Measurements from ENCODE around the gene C19orf53.

Gene C19orf53

DNA sequence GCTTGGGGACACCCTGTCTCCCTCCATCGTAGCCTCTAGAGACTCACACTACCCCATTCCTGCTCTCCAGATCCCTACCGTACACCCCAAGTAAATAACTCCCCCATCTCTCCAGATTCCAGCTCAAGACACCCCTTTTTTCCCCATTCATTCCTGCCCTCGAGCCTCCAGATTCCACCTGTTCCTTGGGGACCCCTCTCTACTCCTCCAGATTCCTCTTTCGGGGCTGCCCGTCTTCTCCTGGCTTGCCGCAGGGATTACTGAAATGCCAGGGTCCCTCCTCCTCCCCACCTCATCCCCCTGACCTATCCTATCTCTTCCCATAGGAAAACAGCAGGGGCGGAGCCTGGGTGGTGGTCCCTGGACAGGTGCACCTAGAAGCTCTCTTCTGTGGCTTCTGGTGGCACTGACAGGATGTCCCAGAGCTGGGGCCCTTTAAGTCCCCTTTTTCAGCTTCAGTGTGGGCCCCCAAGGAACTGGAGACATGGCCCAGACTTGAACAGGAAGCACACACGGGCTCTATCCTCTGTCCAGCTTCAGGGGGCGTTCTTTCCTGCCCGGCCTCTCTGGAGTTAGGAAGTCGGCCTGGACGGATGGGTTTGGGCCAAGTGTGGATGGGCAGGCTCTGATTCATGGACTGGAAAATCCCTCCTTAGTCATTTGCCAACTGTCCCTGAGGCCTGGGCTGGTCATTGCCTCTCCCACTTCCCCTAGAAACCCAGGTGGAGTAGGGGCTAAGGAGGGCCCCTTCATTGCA, 22.2 kb downstream of the C19orf53 start:
- no peak for DNase-seq

DNA sequence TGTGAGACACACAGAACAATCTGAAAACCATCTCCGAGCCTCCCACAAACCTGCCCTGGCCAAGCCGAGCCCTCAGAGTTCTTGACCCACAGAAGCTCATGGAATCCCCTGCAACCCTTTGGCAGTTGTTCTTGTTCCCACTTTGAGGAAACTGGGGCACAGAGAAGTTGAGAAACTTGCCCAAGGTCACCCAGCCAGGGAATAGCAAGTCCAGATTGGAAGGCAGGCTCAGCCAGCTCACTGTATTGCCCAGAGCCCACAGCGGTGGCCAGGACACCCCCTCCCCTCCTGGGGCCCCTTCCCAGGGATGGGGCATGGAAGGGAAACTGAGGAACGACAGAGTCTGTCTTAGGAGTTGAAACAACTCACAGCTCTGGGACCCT, 22.8 kb downstream of the C19orf53 start:
- no peak for DNase-seq

DNA sequence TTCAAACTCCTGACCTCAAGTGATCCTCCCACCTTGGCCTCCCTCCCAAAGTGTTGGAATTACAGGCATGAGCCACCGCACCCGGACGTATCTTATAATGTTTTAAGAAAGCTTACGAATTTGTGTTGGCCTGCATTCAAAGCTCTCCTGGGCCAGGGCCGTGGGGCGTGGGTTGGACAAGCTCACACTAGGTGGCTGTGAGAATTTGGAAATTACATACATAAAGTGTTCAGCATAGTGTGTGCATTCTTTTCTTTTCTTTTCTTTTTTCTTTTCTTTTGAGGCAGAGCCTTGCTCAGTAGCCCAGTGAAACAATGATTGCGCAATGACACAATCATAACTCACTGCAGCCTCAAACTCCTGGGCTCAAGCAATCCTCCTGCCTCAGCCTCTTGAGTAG, 23.6 kb downstream of the C19orf53 start:
- no peak for DNase-seq

DNA sequence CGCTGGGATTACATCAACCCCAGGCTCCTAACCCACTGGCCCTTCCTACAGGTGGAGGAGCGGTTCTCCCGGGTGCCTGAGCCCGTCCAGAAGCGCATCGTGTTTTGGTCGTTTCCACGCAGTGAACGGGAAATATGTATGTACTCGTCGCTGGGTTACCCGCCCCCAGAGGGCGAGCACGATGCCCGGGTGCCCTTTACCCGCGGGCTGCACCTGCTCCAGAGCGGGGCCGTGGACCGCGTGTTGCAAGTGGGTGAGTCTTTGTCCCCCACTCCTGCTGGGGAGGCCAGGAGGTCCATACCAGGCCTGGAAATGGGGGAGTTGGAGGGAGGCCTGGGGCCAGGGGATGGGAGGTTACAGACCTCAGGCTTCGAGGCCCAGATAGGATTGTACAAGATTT, 25.4 kb downstream of the C19orf53 start:
- no peak for DNase-seq

DNA sequence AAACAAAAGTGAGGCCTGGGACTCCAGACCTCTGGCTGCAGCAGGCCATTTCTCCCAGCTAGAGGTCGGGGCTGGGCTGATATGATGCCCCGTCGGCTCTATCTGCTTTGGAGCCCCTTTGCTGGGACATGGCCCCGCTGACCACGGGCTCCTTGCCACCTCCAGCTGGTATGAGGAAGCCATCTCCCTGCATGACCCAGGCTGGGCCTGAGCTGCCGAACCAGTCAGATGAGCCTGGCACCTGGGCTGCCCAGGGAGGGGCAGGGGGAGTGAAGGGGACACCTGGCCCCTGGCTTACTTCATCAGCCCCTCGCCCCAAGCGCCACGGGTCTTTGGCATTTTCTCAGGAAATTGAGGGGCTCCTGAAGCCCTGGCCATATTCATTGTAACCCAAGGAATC, 28.8 kb downstream of the C19orf53 start:
- DNase-seq, result no peak

DNA sequence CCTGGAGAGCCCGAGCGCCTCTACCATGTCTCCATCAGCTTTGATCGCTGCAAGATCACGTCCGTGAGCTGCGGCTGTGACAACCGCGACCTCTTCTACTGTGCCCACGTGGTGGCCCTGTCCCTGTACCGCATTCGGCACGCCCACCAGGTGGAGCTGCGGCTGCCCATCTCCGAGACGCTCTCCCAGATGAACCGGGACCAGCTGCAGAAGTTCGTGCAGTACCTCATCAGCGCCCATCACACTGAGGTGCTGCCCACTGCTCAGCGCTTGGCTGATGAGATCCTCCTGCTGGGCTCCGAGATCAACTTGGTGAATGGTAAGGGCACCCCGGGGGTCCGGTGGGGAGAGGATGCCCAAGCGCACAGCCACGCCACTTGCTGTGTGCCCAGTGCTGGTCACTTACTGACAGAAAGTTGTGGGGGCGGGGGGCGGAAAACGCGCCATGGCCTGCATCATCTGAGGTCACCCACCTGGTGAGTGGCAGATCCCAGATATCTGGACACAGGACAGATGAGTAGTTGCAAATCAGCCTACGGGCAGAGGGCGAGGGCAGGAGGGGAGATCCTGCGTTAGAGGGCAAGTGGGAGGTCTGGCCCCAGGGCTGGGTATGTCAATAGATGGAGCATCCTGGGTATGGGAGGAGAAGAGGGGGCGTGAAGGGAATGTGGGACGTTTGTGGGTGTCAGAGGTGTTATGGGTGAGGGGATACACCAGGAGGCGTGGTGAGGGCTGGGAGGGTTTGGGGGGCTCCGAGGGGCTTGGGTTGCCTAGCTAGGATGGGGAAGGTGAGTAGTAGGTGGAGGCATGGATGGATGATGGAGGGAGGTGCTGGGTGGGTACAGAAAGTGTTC, 30.8 kb downstream of the C19orf53 start:
- DNase-seq, result no peak

DNA sequence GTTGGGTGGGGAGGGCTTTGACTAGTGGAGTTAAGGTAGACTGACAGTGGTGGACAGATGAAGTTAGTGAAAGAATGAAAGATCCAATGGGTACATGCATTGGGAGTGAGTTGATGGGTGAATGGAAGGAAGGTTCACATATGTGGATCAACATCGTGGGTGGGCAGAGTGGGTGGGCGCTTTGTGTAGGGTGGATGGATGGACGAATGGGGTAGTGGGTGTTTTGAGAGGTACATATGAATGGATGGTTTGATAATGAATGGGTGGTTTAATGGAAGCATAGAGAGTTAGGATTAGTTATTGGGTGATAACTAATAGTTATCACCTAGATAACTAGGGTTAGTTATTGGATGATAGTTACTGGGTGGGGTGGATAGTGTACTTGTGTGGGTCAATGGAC, 32.5 kb downstream of the C19orf53 start:
- DNase-seq, result no peak

DNA sequence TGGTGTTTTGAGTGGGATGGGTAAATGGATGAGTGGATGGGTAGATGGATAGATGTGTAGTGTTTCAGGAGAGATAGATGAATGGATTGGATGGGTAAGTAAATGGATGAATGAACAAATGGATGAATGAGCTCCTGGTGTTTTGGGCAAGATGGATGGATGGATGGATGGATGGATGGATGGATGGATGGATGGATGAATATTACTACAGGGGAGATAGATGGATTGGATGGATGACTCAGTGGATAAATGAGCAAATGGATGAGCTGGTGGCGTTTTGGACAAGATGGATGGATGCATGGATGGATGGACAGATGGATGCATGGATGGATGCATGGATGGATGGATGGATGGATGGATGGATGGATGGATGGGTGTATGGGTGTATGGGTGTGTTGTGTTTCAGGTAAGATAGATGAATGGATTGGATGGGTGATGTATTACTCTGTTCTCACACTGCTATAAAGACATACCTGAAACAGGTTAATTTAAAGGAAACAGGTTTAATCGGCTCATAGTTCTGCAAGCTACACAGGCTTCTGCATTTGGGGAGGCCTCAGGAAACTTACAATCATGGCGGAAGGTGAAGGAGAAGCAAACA, 33.3 kb downstream of the C19orf53 start:
- no peak for DNase-seq

DNA sequence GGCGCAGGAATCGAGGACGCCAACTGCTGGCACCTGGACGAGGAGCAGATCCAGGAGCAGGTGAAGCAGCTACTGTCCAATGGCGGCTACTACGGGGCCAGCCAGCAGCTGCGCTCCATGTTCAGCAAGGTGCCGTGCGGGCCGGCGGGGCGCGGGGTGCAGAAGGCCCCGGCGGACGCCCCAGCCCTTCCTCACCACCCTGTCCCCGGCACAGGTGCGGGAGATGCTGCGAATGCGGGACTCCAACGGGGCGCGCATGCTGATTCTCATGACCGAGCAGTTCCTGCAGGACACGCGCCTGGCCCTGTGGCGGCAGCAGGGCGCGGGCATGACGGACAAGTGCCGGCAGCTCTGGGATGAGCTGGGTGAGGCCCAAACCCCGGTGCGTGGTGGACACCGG, 34.6 kb downstream of the C19orf53 start:
- no peak for DNase-seq

DNA sequence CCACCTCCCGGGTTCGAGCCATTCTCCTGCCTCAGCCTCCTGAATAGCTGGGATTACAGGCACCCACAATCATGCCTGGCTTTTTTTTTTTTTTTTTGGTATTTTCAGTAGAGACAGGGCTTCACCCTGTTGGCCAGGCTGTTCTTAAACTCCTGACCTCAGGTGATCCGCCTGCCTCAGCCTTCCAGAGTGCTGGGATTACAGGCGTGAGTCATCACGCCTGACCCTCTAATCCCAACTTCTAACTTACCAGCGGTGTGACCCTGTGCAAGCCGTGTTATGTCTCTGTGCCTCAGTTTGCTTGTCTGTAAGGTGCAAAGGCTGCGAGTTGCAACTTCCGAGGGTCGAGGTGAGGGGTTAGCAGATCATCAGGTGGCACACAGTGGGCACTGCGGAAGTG, 38.3 kb downstream of the C19orf53 start:
- no peak for DNase-seq

DNA sequence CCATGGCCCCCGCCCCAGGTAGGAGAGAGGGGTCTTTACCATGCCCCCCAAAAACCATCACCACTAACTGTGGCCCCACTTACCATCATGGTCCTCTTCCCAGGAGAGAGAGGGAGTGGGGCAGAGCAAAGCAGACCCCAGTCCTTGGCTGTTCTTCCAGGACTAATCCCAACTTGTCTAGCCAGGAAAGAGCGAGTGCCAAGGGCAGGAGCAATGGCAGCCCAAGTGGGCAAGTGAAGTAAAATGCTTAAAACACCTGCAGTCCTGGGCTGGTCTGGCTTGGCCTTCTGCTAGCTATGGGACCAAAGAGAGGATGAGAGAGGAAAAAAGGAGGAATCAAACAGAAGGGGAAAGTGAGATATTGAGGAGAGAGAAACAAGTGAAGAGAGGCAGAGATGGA, 38.9 kb downstream of the C19orf53 start:
- DNase-seq, result no peak

DNA sequence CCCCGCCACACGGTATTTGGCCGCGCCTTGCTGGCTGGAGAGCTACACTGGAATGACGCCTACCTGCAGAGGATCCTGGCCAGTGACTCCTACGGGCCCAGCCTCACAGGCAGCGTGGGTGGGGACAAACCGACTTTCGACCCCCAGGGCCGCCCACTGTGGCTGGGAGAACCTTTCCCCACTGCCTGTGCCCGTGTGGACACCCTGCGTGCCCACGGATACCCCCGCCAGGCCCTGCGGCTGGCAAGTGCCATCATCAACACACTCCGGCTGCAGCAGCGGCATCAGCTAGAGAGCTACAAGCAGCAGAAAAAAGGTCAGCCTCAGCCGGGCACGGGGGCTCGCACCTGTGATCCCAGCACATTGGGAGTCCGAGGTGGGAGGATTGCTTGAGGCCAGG, 40.3 kb downstream of the C19orf53 start:
- DNase-seq, result no peak

DNA sequence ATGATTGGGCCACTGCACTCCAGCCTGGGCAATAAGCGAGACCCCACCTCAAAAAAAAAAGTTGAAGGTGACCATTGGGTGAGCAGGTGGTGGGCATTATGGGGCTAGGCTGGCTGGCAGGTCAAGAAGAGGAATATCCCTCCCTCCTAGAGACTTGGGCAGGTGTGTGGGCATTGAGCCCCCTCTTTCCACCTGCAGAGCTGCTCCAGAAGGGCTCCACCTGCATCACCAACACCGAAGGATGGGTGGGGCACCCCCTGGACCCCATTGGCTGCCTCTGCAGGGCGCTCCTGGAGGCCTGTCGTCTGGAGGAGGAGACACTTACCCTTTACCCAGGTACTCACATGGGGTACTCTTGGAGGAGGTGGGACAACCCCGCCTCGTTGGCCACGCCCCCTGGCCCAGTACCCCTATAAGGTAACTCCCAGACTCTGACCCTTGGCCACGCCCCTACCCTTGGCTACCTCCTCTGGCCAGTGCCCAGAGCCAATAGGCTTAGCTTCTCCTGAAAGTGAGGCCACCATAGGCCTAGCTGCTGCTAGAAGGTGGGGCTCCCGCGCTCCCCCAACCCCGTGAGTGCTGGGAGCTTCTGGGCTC, 42.9 kb downstream of the C19orf53 start:
- DNase-seq, result peak; percentile 59

DNA sequence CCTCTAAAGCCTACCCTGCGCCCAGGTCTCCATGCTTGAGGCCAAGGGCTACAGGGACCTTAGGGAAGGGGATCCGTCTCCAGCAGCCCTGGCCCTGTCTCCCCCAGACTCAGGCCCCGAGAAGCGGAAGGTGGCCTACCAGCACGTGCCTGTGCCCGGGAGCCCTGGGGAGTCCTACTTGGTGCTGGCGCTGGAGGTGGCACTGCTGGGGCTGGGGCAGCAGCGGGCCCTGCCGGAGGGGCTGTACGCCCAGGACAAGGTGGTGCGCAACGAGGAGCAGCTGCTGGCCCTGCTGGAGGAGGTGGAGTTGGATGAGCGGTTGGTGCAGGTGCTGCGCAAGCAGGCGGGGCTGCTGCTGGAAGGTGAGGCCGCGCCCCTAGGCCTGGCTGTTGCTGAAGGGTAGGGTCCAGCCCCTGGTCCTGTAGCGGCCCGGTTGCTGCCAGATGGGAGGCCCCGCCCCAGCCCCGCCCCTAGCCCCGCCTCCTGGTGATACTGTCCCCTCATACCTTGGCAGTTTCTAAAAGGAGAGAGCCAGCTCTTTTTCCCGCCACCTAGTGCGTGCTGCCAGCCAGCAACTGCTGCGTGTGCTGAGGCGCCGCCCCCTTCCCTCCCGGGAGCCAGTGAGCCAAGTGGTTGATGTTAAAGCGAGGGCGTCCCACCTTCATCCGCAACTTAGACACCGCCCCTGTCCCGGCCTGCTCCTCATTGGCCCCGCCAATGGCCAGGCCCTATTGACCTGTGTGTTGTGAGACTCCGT, 43.5 kb downstream of the C19orf53 start:
- DNase-seq, result peak; percentile 65

DNA sequence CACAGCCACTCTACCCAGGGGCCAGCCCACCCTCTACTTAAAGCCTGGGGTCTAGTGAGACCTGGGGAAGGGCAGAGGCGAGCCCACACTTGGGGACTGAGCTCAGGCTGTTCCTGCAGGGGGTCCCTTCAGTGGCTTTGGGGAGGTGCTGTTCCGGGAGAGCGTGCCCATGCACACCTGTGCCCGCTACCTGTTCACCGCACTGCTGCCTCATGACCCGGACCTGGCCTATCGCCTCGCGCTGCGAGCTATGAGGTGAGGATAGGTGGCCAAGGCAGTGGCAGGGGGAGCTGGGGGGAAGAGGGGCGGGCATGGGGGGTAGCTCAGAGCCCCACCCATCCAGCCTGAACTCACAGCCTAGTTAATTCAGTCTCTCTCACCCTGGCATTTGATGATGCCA, 45.0 kb downstream of the C19orf53 start:
- no peak for DNase-seq

DNA sequence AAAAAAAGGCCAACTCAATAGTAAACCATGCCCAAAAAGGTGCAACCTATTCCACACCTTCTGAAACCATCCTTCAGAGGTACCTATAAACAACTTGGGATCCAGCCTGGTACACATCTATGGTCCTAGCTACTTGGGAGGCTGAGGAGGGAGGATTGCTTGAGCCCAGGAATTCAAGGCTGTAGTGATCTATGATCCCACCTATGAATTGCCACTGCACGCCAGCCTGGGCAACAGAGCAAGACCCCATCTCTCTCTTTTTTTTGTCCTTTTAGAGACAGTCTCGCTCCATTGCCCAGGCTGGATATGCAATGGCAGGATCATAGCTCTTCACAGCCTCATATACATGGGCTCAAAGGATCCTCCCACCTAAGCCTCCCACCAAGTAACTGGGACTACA, 47.0 kb downstream of the C19orf53 start:
- DNase-seq, result no peak

DNA sequence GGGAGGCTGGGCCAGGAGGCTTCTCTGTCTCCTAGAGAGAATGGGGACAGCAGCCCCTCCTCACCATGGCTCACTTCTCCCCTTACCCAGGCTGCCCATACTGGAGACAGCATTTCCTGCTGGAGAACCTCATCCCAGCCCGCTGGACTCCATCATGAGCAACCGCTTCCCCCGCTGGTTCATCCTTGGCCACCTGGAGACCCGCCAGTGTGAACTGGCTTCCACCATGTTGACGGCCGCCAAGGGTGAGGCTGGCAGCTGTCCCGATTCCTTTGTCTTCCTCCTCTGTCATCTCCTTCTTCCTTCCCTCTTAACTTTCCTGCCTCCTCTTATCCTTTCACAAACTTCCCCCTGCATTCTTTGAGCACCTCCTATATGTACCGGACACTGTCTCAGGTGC, 49.0 kb downstream of the C19orf53 start:
- DNase-seq, result no peak

DNA sequence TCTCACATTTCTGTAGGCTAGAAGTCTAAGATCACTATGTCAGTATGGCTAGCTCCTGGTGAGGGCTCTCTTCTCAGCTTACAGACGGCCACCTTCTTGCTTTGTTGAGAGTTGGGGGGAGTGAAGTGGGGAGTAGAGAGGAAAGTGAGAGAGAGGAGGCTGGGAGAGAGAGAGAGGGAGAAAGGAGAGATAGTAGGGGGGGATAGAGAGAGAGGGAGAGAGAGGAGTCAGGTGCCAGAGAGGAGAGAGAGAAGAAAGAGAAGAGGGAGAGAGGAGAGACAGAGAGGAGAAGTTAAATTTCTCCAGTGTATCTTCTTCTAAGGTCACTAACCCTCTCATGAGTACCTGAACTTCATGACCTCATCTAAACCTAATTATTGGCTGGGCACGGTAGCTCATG, 49.6 kb downstream of the C19orf53 start:
- DNase-seq, result no peak

DNA sequence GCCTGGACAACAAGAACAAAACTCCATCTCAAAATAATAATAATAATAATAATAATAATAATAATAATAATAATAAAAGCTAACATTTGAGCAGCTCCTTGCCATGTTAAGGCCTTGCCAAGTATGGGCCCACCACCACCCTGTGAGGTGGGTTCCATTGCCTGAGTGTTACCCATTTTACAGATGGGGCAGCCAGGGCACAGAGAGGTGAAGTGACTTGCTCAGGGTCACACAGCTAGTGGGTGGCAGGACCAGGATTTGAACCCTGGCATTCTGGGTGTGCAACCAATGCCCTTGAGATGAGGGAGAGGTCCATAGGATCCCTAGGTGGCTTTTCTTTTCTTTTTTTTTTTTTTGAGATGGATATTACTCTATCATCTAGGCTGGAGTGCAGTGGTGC, 50.4 kb downstream of the C19orf53 start:
- DNase-seq, result no peak

DNA sequence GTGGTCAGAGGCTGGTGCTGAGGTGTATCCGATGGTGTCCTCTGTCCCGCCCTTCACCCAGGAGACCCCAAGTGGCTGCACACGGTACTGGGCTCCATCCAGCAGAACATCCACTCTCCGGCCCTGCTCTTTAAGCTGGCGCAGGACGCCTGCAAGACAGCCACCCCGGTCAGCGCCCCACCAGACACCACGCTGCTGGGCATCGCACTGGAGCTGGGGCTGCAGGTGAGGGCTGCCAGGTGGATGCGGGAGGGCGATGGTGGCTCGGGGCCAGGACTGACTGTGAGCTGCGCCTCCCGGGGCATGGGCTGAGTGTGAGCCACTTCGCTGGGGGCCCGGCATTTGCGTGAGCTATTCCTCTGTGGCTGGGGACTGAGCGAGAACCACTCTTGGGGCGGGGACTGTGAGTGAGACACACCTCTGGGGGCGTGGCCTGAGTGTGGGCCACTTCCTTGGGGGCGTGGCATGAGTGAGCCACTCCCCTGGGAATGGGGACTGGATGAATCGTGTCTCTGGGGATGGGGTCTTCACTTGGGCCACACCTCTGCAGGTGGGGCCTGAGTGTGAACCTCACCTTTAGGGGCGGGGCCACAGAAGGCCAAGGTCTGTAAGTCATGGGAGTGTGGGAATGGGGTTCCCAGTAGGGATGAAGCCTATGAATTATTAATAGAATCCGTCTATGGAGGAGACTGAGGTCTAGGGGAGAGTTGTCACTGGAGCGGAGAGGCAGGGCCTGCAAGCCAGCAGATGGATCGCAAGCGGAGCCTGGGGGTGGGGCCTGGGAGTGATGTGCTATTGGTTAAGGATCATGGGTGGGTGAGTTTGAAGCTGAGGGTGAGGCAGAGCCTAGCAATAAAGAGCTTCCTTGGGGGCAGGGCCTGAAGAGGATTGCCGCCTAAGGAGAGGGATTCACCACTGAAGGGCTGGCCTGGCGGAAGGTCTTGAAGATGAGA, 51.5 kb downstream of the C19orf53 start:
- DNase-seq, result peak; percentile 46

DNA sequence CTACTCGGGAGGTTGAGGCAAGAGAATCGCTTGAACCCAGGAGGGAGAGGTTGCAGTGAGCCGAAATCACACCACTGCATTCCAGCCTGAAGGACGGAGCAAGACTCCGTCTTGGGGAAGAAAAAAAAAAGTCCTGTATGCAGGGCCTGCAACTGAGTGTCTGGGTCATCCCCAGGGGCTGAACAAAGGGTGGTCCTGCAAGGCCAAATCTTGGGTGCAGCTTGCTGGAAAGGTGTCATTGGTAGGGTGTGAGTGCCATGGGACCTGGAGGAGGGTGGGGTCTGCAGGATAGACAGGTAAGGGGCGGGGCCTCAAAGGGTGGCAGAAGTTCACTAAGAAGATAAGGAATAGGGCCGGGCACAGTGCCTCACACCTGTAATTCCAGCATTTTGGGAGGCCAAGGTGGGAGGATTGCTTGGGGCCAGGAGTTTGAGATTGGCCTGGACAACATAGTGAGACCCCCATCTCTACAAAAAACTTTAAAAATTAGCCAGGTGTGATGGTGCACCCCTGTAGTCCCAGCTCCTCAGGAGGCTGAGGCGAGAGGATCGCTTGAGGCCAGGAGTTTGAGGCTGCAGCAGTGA, 52.5 kb downstream of the C19orf53 start:
- DNase-seq, result no peak

Measured in hematopoietic multipotent progenitor cell treated with erythropoietin and hydrocortisone succinate and interleukin-3 and kit ligand, for 8 days (in vitro differentiated cells).